ENCODE data around the gene NRIP1.

The NRIP1 gene

DNA sequence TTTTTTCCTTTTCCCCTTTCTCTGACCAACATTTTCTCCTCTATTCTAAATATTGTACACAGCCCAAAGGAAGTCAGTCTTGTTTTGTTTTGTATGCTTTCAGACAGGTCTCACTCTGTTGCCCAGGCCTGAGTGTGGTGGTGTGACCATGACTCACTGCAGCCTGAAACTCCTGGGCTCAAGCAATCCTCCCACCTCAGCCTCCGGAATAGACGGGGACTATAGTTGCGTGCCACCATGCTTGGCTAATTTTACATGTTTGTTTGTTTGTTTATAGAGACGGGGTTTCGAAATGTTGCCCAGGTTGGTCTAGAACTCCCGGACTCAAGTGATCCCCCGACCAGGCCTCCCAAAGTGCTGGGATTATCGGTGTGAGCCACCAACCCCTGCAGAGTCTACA lies 72.8 kb downstream of the NRIP1 start:
- no peak for DNase-seq (ENCODE audit: low read depth)
- TF ChIP-seq, protein P1, sequence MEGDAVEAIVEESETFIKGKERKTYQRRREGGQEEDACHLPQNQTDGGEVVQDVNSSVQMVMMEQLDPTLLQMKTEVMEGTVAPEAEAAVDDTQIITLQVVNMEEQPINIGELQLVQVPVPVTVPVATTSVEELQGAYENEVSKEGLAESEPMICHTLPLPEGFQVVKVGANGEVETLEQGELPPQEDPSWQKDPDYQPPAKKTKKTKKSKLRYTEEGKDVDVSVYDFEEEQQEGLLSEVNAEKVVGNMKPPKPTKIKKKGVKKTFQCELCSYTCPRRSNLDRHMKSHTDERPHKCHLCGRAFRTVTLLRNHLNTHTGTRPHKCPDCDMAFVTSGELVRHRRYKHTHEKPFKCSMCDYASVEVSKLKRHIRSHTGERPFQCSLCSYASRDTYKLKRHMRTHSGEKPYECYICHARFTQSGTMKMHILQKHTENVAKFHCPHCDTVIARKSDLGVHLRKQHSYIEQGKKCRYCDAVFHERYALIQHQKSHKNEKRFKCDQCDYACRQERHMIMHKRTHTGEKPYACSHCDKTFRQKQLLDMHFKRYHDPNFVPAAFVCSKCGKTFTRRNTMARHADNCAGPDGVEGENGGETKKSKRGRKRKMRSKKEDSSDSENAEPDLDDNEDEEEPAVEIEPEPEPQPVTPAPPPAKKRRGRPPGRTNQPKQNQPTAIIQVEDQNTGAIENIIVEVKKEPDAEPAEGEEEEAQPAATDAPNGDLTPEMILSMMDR (IDR thresholded peaks at IDR 0.05; ENCODE audit: low read depth, low read length, missing control alignments) = no peak
- H3K4me3 ChIP-seq (ENCODE audit: low read depth, low read length) = no peak overlapping the region

DNA sequence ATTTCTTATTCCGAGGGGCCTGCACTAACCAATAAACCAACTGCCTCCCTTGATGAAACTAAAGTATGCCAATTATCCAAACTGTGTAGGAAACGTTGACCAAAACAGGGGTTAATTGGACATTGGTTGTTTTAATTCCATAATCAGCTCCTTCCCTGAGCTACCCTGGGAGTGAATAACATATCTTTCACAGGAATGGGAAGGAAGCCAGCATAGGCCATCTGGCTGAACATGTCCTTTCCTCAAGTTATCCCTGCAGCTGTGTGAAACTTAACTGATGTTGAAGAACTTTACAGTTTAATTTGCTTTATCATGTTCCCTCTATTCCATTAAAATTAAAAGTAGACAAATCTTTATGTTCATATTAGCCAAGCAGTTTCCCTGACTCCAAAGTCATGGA lies 75.4 kb downstream of the NRIP1 start:
- TF ChIP-seq, protein P1 (IDR thresholded peaks at IDR 0.05; ENCODE audit: low read depth, low read length, missing control alignments) = no peak
- H3K4me3 ChIP-seq (ENCODE audit: low read depth, low read length) = no peak overlapping the region
- no peak for DNase-seq (ENCODE audit: low read depth)

- H3K4me3 ChIP-seq (ENCODE audit: low read depth, low read length) = no peak overlapping the region
- TF ChIP-seq, protein P1 (IDR thresholded peaks at IDR 0.05; ENCODE audit: low read depth, low read length, missing control alignments) = no peak
- no peak for DNase-seq (ENCODE audit: low read depth)
Observed at GRCh38 chr21:14988760-14989159, 76.0 kb downstream of the NRIP1 start.

DNA sequence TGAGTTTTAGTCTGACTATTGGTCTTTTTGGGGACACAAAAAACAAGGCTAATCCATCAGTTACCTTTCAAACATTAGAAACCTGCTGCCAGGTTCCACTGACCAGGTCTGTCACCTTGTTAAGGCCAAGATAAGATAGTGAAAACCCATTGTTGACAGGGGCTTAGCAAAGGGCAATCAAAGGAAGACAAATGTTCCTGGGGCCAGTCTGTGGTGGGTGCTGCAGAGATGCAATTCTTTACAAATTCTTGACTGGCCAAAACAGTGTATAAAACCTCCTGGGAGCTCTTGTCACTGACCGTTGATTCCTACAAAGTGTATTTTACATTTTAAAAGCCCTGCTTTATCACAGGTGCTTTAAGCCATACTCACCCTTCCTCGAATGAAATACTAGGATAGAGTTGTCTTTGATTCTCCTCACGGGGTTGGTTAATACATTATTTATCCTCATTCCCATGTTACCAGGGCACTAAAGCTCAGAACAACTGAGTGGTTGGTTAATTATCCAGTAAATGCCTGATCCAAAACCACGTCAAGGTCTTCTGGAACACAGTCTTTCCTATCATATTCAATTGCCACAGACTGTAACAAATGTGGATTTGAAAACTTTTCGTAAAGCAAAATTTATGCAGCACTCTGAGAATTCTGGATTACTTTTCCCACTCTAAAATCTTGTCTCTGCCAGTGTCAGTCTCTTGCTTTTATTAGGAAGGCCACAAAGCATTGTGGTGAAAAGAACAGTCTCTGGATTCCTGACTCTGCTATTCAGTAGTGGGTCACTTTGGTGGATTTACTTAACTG lies 77.2 kb downstream of the NRIP1 start:
- DNase-seq (ENCODE audit: low read depth) = no peak
- no peak overlapping the region for H3K4me3 ChIP-seq (ENCODE audit: low read depth, low read length)
- TF ChIP-seq, protein P1 (IDR thresholded peaks at IDR 0.05; ENCODE audit: low read depth, low read length, missing control alignments) = no peak

DNA sequence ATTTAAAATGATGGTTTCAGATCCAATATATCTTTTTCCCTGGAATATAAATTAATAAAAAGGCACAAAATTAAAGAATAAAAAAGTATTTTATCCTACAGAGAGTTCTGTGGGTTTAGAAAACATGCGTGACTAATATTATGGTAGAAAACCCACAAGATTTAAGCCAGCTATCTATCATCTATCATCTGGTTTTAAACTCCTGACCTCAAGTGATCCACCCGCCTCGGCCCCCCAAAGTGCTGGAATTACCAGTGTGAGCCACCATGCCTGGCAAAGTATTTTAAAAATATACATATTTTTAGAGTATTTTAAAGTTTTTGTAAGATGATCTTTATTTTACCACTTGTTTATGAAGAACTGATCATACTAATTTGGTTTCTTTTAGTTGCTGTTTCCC lies 79.5 kb downstream of the NRIP1 start:
- TF ChIP-seq, protein P1 (IDR thresholded peaks at IDR 0.05; ENCODE audit: low read depth, low read length, missing control alignments) = no peak
- DNase-seq (ENCODE audit: low read depth) = no peak
- H3K4me3 ChIP-seq (ENCODE audit: low read depth, low read length) = no peak overlapping the region

- TF ChIP-seq, protein P1 (IDR thresholded peaks at IDR 0.05; ENCODE audit: low read depth, low read length, missing control alignments) = no peak
- no peak for DNase-seq (ENCODE audit: low read depth)
Observed at GRCh38 chr21:14982336-14982735, 82.5 kb downstream of the NRIP1 start.

GRCh38 chr21:14981246-14981645 lies 83.6 kb downstream of the NRIP1 start:
- TF ChIP-seq, protein P1 (IDR thresholded peaks at IDR 0.05; ENCODE audit: low read depth, low read length, missing control alignments) = no peak
- DNase-seq (ENCODE audit: low read depth) = no peak
- H3K4me3 ChIP-seq (ENCODE audit: low read depth, low read length) = no peak overlapping the region

More at GRCh38 chr21:14982336-14982735, 82.5 kb downstream of the NRIP1 start:
- no peak overlapping the region for H3K4me3 ChIP-seq (ENCODE audit: low read depth, low read length)
